GM21526 (cell line): ENCODE data around the gene STARD3NL.
"Not testable (repeated sequence)": the region's sequence is repeated elsewhere in the genome, so short reads cannot be mapped to it uniquely, and the experiment has no call there.

Experiments
- ATAC-seq: cut with Tn5 transposase; IDR thresholded peaks from one replicate; pipeline ENCODE4 v1.9.1; 2021; ENCODE audit warnings: moderate library complexity; ENCODE audit not compliant: unreplicated experiment, low FRiP score

Gene STARD3NL

DNA sequence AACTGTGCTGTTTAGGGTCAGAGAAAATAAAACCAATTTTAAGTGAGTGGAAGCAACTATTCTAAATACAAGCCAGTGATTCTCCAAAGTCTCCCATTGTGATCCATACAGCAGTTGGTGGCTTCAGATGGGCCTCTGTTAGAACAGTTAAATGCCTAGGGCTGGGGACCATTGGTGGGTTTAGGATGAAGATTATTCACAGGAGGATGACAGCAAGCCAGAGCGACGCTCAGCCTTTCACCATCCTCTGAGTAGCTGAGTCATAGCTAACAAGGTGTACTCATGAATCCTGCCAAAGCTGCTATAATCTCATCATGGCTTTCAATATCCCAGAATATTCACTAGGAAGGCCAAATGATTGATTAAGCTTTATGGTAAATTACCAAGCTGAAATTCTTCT, 39.6 kb downstream of the STARD3NL start:
- no peak for ATAC-seq

DNA sequence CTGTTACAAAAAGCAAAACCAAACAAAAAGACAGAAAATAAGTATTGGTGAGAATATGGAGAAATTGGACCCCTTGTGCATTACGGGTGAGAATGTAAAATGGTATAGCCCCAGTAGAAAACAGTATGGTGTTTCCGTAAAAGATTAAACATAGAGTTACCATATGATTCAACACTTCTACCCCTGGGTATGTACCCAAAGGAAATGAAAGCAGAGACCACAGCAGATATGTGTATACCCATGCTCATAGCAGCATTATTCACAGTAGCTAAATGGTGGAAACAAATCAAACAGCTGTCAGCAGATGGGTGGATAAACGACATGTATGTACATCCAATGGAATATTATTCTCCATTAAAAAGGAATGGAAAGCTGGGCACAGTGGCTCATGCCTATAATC, 42.4 kb downstream of the STARD3NL start:
- ATAC-seq = no peak

DNA sequence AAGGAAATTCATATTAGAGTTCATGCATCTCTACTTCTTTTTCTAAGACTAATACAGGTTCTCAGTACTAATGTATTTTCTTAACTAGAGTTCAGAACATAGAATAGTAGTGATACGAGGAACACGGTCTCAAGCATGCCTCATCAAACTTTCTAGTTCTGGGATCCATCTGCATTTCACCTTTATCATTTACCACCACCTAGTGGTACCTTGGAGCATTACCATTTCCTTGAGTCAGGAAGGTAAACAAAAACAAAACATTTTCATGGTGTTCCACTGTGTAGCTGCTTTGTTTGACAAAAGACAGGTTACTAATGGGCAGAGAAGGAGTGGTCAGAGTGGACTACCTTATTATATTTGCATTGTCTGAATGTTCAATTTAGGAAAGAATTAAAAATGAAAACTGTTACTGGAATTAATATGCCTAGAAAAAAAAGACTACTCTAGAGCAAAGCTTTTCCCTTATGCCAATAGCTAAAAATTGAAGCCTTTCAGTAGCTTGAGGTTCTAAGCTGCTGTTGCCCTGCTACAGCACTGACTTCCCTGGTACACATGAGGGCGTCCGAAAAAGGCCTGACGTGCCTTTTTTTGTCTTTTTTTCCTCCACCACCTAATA, 44.5 kb downstream of the STARD3NL start:
- peak; percentile 48 for ATAC-seq

GRCh38 chr7:38223306-38223705, 45.3 kb downstream of the STARD3NL start:
- ATAC-seq = no peak

- no peak for ATAC-seq
Observed at GRCh38 chr7:38224392-38224791, 46.3 kb downstream of the STARD3NL start.

- no peak for ATAC-seq
Observed at GRCh38 chr7:38229386-38229785, 51.3 kb downstream of the STARD3NL start.

DNA sequence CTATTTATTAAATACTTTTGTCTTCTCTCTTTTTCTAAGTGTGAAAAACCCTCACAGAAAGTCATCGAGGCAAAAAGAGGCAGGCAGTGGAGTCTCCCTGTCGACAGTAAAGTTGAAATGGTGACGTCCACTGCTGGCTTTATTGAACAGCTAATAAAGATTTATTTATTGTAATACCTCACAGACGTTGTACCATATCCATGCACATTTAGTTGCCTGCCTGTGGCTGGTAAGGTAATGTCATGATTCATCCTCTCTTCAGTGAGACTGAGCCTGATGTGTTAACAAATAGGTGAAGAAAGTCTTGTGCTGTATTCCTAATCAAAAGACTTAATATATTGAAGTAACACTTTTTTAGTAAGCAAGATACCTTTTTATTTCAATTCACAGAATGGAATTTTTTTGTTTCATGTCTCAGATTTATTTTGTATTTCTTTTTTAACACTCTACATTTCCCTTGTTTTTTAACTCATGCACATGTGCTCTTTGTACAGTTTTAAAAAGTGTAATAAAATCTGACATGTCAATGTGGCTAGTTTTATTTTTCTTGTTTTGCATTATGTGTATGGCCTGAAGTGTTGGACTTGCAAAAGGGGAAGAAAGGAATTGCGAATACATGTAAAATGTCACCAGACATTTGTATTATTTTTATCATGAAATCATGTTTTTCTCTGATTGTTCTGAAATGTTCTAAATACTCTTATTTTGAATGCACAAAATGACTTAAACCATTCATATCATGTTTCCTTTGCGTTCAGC, 52.0 kb downstream of the STARD3NL start:
- no peak for ATAC-seq

- ATAC-seq = peak; percentile 68
Observed at GRCh38 chr7:38232502-38233366, 54.7 kb downstream of the STARD3NL start.

DNA sequence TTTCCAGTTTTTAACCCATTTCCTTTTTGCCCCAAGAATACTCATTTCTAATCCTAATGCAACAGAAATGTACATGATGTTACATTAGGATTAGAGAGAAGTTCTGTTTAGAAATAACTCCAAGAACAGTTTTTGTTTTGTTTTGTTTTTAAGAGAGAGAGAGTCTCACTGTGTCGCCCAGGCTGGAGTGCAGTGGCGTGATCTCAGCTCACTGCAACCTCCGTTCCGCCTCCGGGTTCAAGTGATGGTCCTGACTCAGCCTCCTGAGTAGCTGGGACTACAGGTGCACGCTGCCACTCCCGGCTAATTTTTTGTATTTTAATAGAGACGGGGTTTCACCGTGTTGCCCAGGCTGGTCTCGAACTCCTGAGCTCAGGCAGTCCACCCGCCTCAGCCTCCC, 56.7 kb downstream of the STARD3NL start:
- not testable (repeated sequence) for ATAC-seq

GRCh38 chr7:38235606-38236005, 57.6 kb downstream of the STARD3NL start:
- no peak for ATAC-seq

GRCh38 chr7:38239129-38239528, 61.1 kb downstream of the STARD3NL start:
- not testable (repeated sequence) for ATAC-seq

- no peak for ATAC-seq
Observed at GRCh38 chr7:38241071-38241470, 63.0 kb downstream of the STARD3NL start.

DNA sequence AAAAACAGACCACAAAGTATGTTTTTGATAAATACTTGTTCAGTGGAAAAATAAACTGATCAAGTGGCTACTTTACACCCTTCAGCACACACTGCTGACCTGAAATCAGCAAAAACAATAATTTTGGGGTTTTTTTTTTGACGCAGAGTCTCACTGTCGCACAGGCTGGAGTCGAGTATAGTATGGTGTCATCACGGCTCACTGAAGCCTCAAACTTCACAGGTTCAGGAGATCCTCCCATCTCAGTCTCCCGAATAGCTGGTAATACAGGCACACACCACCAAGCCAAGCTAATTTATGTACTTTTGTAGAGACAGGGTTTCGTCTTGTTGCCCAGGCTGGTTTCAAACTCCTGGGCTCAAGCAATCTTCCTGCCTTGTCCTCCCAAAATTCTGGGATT, 64.8 kb downstream of the STARD3NL start:
- no peak for ATAC-seq

- not testable (repeated sequence) for ATAC-seq
Observed at GRCh38 chr7:38243345-38243744, 65.3 kb downstream of the STARD3NL start.

GRCh38 chr7:38244516-38244915, 66.5 kb downstream of the STARD3NL start:
- no peak for ATAC-seq

DNA sequence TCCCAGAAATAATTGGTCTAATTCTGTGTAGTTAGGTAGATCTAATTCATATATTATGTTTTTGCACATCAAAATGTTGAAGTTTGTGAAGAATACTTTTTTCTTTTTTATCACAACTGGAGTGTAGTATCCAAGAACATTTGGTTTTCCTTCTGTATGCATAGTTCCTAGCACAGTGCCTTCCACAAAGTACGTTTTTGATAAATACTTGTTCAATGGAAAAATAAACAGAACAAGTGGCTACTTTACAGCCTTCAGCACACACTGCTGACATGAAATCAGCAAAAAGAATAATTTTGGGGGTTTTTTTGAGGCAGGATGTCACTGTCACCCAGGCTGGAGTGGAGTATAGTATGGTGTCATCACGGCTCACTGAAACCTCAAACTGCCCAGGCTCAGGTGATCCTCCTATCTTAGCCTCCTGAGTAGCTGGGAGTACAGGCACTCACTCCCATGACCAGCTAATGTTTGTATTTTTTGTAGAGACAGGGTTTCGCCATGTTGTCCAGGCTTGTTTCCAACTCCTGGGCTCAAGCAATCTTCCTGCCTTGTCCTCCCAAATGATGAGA, 67.4 kb downstream of the STARD3NL start:
- ATAC-seq = no peak

- no peak for ATAC-seq
Observed at GRCh38 chr7:38248069-38248567, 70.1 kb downstream of the STARD3NL start.

DNA sequence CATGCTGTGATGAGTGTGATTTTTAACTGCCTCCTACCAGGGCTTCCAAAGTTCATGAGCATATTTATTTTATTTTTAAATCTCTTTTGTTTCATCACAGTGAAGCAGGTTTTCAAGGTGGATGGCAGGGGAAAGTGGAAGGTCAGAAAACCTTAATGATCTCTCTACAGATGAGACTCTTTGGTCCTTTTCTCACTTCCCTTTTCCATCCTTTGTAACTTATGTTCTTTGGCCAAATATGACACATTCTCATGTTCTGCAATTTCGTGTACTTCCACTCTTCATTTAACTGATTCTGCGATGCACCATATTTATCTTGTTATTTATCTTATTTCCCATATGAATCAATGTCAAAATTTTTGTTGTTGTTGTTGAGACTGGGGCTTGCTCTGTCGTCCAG, 71.8 kb downstream of the STARD3NL start:
- ATAC-seq = peak; percentile 79

GRCh38 chr7:38257350-38257677, 79.3 kb downstream of the STARD3NL start:
- no peak for ATAC-seq

GRCh38 chr7:38259157-38259556, 81.1 kb downstream of the STARD3NL start:
- not testable (repeated sequence) for ATAC-seq

GRCh38 chr7:38261601-38262000, 83.6 kb downstream of the STARD3NL start:
- not testable (repeated sequence) for ATAC-seq
